ENCODE measurements around the gene ABCC6.
"Not testable (repeated sequence)": the region's sequence is repeated elsewhere in the genome, so short reads cannot be mapped to it uniquely, and the experiment has no call there.

Gene ABCC6

DNA sequence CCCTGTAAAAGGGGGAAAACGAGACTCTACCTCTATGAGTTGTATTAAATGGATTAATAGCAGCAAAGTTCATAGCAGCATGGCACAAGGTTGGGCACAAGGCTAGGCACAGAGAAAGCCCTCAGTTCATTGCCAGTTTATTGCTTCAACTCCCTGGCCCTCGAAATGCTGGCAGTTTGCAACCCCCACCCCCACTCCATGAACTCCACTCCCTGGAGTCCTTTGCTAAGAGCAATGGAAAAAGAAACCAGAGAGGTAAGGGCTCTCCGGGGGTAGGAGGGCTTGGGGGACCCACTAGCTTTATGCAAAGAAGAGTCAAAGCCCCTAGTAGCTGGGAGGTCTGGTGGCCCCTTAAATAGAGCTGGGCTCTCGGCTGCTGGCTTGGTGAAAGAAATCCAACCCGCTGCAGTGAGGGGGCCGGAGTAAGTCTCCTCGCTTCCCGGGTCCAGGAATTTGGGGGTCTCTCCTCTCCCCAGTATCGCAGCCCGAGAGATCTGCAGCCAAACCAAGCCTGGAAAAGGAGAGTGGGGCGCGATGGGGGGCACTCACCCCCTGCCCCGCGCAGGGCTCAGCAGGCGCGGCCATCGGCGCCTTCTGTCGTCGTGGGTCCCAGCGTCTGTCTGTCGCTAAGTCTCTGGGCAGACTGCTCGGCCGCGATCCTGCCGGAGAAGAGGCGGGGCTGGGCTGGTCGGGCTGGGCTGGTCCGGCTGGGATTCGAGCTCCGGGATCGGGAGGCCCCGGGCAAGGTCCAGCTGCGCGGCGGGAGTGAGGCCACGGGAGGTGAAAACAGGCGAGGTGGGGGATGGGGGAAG is at the start of gene ABCC6:
Gene ABCC6, minus strand, starts transcription at position 645 of the 812 bp plus-strand sequence. Its CDS starts 60 bp downstream, at position 585.
- not testable (repeated sequence) for H3K36me3 ChIP-seq (ENCODE audit: control insufficient read depth, insufficient read depth, low read length); H3K9ac ChIP-seq (ENCODE audit: low read depth, low read length); H3K9me3 ChIP-seq (ENCODE audit: control insufficient read depth, insufficient read depth, low read length); H3K27me3 ChIP-seq (ENCODE audit: control insufficient read depth, insufficient read depth, low read length); H3K4me1 ChIP-seq (ENCODE audit: control insufficient read depth, insufficient read depth, low read length)
- peak within 1 kb of the TSS; percentile 19 for H3K4me3 ChIP-seq (ENCODE audit: low read depth, low read length)

DNA sequence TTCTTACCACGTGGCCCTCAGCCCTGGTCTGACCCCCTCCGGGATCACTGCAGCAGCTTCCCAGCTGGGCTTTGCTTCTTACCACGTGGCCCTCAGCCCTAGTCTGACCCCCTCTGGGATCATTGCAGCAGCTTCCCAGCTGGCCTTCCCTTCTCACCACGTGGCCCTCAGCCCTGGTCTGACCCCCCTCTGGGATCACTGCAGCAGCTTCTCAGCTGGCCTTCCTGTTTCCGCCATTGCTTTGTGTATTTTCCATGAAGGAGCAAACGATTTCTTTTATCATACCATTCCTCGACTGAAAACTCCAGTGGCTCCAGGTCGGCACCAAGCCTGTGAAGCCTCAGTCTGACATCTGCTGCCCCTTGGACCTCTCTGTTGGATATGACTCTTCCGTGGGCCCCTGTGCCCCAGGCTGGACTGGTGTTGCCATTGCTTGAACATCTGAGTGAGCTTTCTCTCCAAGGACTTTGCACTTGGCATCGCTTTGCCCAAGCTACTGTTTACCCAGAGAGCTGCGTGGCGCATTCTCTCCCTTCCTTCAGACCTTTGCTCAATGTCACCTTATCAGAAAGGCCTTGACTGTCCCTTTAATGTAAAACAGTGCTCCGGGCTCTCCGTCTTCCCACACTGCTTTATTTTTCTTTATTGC is 49.4 kb upstream of the ABCC6 start:
- not testable (repeated sequence) for H3K4me1 ChIP-seq (ENCODE audit: control insufficient read depth, insufficient read depth, low read length); H3K9ac ChIP-seq (ENCODE audit: low read depth, low read length); H3K36me3 ChIP-seq (ENCODE audit: control insufficient read depth, insufficient read depth, low read length); H3K27me3 ChIP-seq (ENCODE audit: control insufficient read depth, insufficient read depth, low read length); H3K4me3 ChIP-seq (ENCODE audit: low read depth, low read length); H3K9me3 ChIP-seq (ENCODE audit: control insufficient read depth, insufficient read depth, low read length)

- H3K27me3 ChIP-seq (ENCODE audit: control insufficient read depth, insufficient read depth, low read length); H3K4me3 ChIP-seq (ENCODE audit: low read depth, low read length); H3K9ac ChIP-seq (ENCODE audit: low read depth, low read length); H3K36me3 ChIP-seq (ENCODE audit: control insufficient read depth, insufficient read depth, low read length); H3K9me3 ChIP-seq (ENCODE audit: control insufficient read depth, insufficient read depth, low read length); H3K4me1 ChIP-seq (ENCODE audit: control insufficient read depth, insufficient read depth, low read length): not testable (repeated sequence)
Observed at GRCh38 chr16:16271658-16272057, 48.4 kb upstream of the ABCC6 start.

DNA sequence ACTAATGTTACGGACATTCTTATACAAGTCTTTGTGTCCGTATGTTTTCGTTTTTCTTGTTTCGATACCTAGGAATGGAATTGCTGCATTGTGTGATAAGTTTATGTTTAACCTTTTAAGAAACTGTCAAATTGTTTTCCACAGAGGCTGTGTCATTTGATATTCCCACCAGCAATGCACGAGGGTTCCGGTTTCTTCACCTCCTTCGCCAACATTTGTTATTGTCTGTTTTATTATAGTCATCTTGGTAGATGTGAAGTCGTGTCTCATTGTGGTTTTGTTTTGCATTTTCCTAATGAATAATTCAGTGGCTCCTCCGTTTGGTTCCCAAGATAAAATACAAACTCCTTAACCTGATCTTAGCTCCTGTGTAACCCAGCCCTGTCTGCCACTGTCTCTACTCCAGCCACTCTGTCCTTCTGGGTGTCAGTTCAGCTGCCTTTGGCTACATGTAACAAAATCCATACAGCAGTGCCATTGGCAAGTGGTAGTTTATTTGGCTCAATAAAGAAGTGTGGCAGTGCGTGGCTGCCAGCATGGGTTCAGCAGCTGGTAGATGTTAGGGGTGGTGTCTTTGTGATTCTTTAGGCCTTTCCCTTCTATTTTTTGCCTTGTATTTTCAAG is 45.0 kb upstream of the ABCC6 start:
- not testable (repeated sequence) for H3K4me1 ChIP-seq (ENCODE audit: control insufficient read depth, insufficient read depth, low read length); H3K36me3 ChIP-seq (ENCODE audit: control insufficient read depth, insufficient read depth, low read length); H3K4me3 ChIP-seq (ENCODE audit: low read depth, low read length); H3K9ac ChIP-seq (ENCODE audit: low read depth, low read length); H3K27me3 ChIP-seq (ENCODE audit: control insufficient read depth, insufficient read depth, low read length); H3K9me3 ChIP-seq (ENCODE audit: control insufficient read depth, insufficient read depth, low read length)

- not testable (repeated sequence) for H3K4me3 ChIP-seq (ENCODE audit: low read depth, low read length); H3K4me1 ChIP-seq (ENCODE audit: control insufficient read depth, insufficient read depth, low read length); H3K27me3 ChIP-seq (ENCODE audit: control insufficient read depth, insufficient read depth, low read length); H3K36me3 ChIP-seq (ENCODE audit: control insufficient read depth, insufficient read depth, low read length); H3K9ac ChIP-seq (ENCODE audit: low read depth, low read length); H3K9me3 ChIP-seq (ENCODE audit: control insufficient read depth, insufficient read depth, low read length)
Observed at GRCh38 chr16:16267708-16268107, 44.4 kb upstream of the ABCC6 start.

DNA sequence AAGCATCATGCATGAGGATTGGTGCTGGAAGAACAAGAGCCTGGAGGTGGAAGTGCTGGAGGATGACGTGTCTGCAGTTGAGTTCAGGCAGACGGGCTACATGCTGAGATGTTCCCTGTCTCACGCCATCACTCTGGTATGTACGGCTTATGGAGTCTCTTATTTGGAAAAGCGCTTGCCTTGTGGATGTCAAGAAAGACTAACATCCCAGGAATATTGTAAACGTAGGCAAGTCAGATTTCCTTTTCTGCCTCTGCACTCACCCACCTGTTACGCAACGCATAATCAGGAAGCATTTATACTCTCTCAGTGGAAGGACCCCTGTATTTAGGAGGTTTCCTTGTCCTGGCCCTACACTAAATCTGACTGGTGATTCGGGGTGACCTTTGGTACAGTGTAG is 41.8 kb upstream of the ABCC6 start:
- not testable (repeated sequence) for H3K9me3 ChIP-seq (ENCODE audit: control insufficient read depth, insufficient read depth, low read length); H3K4me3 ChIP-seq (ENCODE audit: low read depth, low read length); H3K9ac ChIP-seq (ENCODE audit: low read depth, low read length); H3K36me3 ChIP-seq (ENCODE audit: control insufficient read depth, insufficient read depth, low read length); H3K27me3 ChIP-seq (ENCODE audit: control insufficient read depth, insufficient read depth, low read length); H3K4me1 ChIP-seq (ENCODE audit: control insufficient read depth, insufficient read depth, low read length)

DNA sequence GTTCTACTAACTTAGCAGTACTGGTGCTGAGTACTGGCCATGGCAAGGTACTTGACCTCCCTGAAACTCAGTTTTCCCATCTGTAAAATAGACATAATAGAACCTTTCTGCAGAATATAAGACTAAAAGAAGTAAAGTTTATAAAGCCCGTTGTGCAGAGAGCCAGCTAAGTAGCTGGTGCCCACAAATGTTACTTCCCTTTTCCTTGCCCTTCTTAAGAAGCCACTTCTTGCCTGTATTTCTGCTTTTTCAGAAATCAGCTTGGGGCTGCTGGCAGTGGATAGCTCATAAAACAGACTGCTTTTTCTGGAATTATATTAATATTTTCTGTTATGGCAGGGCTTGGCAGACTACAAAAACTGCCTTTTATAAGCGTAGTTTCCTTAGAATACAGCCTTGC is 40.7 kb upstream of the ABCC6 start:
- not testable (repeated sequence) for H3K27me3 ChIP-seq (ENCODE audit: control insufficient read depth, insufficient read depth, low read length); H3K4me3 ChIP-seq (ENCODE audit: low read depth, low read length); H3K4me1 ChIP-seq (ENCODE audit: control insufficient read depth, insufficient read depth, low read length); H3K36me3 ChIP-seq (ENCODE audit: control insufficient read depth, insufficient read depth, low read length); H3K9me3 ChIP-seq (ENCODE audit: control insufficient read depth, insufficient read depth, low read length); H3K9ac ChIP-seq (ENCODE audit: low read depth, low read length)

- H3K4me3 ChIP-seq (ENCODE audit: low read depth, low read length); H3K9me3 ChIP-seq (ENCODE audit: control insufficient read depth, insufficient read depth, low read length); H3K27me3 ChIP-seq (ENCODE audit: control insufficient read depth, insufficient read depth, low read length): not testable (repeated sequence)
Observed at GRCh38 chr16:16262954-16263555, 39.8 kb upstream of the ABCC6 start.

DNA sequence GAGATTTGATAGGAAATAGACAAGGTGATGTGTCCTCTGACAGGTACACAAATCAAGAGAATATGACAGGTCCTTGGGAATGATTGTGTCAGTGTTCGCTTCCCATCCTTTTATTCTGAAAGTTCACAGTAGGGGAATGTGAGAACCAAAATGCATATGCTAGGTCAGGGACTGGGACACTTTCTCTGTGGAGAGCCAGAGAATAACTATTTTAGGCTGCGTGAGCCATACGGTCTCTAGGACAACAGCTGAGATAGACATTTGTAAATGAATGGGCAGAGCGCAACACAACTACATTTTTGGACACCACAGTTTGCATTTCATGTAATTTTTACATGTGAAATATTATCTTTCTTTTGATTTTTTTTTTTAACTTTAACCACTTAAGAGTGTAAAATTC is 36.7 kb upstream of the ABCC6 start:
- not testable (repeated sequence) for H3K27me3 ChIP-seq (ENCODE audit: control insufficient read depth, insufficient read depth, low read length); H3K9ac ChIP-seq (ENCODE audit: low read depth, low read length); H3K36me3 ChIP-seq (ENCODE audit: control insufficient read depth, insufficient read depth, low read length); H3K4me1 ChIP-seq (ENCODE audit: control insufficient read depth, insufficient read depth, low read length); H3K4me3 ChIP-seq (ENCODE audit: low read depth, low read length); H3K9me3 ChIP-seq (ENCODE audit: control insufficient read depth, insufficient read depth, low read length)

More at GRCh38 chr16:16262954-16263555, 39.8 kb upstream of the ABCC6 start:
- H3K4me1 ChIP-seq (ENCODE audit: control insufficient read depth, insufficient read depth, low read length); H3K36me3 ChIP-seq (ENCODE audit: control insufficient read depth, insufficient read depth, low read length); H3K9ac ChIP-seq (ENCODE audit: low read depth, low read length): not testable (repeated sequence)

GRCh38 chr16:16258822-16259221 is 35.5 kb upstream of the ABCC6 start:
- not testable (repeated sequence) for H3K9ac ChIP-seq (ENCODE audit: low read depth, low read length); H3K4me3 ChIP-seq (ENCODE audit: low read depth, low read length); H3K36me3 ChIP-seq (ENCODE audit: control insufficient read depth, insufficient read depth, low read length); H3K4me1 ChIP-seq (ENCODE audit: control insufficient read depth, insufficient read depth, low read length); H3K27me3 ChIP-seq (ENCODE audit: control insufficient read depth, insufficient read depth, low read length); H3K9me3 ChIP-seq (ENCODE audit: control insufficient read depth, insufficient read depth, low read length)

DNA sequence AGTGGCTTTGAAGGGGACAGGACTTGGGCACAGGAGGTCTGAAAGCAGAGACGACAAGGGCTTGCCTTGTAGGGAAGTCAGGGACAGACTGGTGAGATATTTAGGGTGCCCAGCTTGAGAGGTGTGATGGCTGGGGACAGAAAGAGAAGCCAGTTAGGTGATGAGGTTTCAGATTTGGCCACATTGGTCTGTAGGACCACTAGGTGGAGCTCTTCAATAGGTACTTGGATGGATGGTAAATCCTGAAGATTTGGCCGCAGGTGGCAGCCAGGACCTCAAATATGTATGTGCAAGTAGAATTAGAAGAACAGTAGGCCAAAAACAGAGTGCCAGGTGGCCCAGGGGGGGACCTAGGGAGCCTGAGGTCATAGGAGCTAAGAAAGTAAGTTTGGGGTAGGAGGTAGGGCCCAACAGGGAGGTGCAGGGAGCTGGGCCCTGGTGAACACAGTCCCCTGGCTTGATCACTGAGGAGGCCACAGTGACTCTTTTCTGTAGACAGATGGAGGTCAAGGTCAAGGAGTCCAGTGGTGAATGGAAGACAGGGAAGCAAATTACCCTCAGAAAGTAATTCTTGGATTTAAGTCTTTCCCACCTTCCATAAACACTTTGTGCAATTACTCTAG is 34.1 kb upstream of the ABCC6 start:
- not testable (repeated sequence) for H3K4me1 ChIP-seq (ENCODE audit: control insufficient read depth, insufficient read depth, low read length); H3K27me3 ChIP-seq (ENCODE audit: control insufficient read depth, insufficient read depth, low read length); H3K4me3 ChIP-seq (ENCODE audit: low read depth, low read length); H3K9ac ChIP-seq (ENCODE audit: low read depth, low read length); H3K36me3 ChIP-seq (ENCODE audit: control insufficient read depth, insufficient read depth, low read length); H3K9me3 ChIP-seq (ENCODE audit: control insufficient read depth, insufficient read depth, low read length)

Measured in iPS-15b (cell line).